Body of pancreas (tissue), 4 donors: ENCODE results near the gene SPOCK1. TPM values are rescaled to one million over a fixed set of nuclear protein-coding genes. Genes with fewer than 3 reads are reported as not detected.
"Not testable (repeated sequence)": the region's sequence is repeated elsewhere in the genome, so short reads cannot be mapped to it uniquely, and the experiment has no call there.

Experiments
- ATAC-seq: fragments of 150-250 bp; one replicate; pipeline ENCODE4 v1.9.1; 2016
- DNase-seq, 4 donors: peaks; one replicate each; pipeline ENCODE4 v3.0.0-alpha.2; 2019
- H3K27ac ChIP-seq, 4 donors: fragments of 200-600 bp; sonication (generic); 1 replicate in 3 of 4; 2 replicates in 1 of 4; pipeline versions ENCODE4 v1.5.1 to v1.6.1; 2016 to 2019; ENCODE audit warnings: mild to moderate bottlenecking in 1 of 4, mixed read lengths in 1 of 4, moderate library complexity in 1 of 4
- H3K27me3 ChIP-seq, 2 donors: fragments of 200-600 bp; sonication (generic); one replicate each; pipeline ENCODE4 v1.6.0; 2016; ENCODE audit warnings: mild to moderate bottlenecking in 1 of 2
- H3K36me3 ChIP-seq, 2 donors: fragments of 200-600 bp; sonication (generic); replicated peaks in 1 of 2; 2 replicates each; pipeline ENCODE4 v1.5.1; 2016; ENCODE audit warnings: low read depth in 2 of 2; ENCODE audit not compliant: insufficient read depth in 1 of 2
- H3K4me1 ChIP-seq: fragments of 200-600 bp; sonication (generic); one replicate; pipeline ENCODE4 v1.6.0; 2016
- H3K4me3 ChIP-seq, 2 donors: fragments of 200-600 bp; sonication (generic); 1 replicate in 1 of 2; 2 replicates in 1 of 2; pipeline ENCODE4 v1.5.1; 2016 to 2019
- H3K9me3 ChIP-seq, 3 donors: fragments of 200-600 bp; sonication (generic); 1 replicate in 2 of 3; 2 replicates in 1 of 3; pipeline ENCODE4 v1.5.1; 2016
- CTCF ChIP-seq, 7 experiments: fragments of 450-650 bp in 4 of 7; fragments of 200-600 bp in 3 of 7; sonication (generic) in 3 of 7; IDR thresholded peaks; one replicate each; pipeline ENCODE4 v1.5.1; 2016 to 2019; ENCODE audit warnings: antibody characterized with exemption in 7 of 7
- POLR2A ChIP-seq, 3 donors: fragments of 450-650 bp; IDR thresholded peaks; one replicate each; pipeline ENCODE4 v1.6.1; 2016; ENCODE audit warnings: antibody characterized with exemption in 3 of 3, mild to moderate bottlenecking in 2 of 3
- WGBS, 2 donors: methylation state at CpG; one replicate each; pipeline ENCODE4 v1.1.5; 2017; 5-methylcytosine and 5-hydroxymethylcytosine counted together
- intact Hi-C: fragments of 100-400 bp; cut with DNase I; formaldehyde crosslinking; loops from one replicate; pipeline ENCODE4 v1.15.1; 2023
- total RNA-seq, 2 donors: library from RNA; depleted of rRNA; stranded (reverse); fragments of >200 nt; gene quantifications; one replicate each; pipeline ENCODE4 v1.1.0, GENCODE V29; 2016

SPOCK1 gene
- total RNA-seq, 2 donors from 2014 or later: 22.4 to 30.6 TPM

GRCh38 chr5:137395011-137395755 lies 103.9 kb downstream of the SPOCK1 start:
- ATAC-seq (no peak), DNase-seq (no peak)
- intact Hi-C loops: no loop called here
- Histone ChIP-seq H3K36me3 (no peaks in the 10 kb centered on the region), H3K9me3 (no peaks in the 10 kb centered on the region), H3K4me1 (no peaks in the 10 kb centered on the region), H3K4me3 (no peak overlapping the region), H3K27me3 (no peaks in the 10 kb centered on the region), H3K27ac (no peak overlapping the region)
- WGBS, 2 donors: 79 to 80% methylated on average over 4 of the region's 4 CpGs
- no peak for TF ChIP-seq POLR2A (IDR thresholded peaks at IDR 0.05)
- TF ChIP-seq CTCF (IDR thresholded peaks at IDR 0.05): no peak

- DNase-seq: no peak
- intact Hi-C loops: no loop called here
- no peaks in the 10 kb centered on the region for H3K36me3 ChIP-seq
- WGBS, 2 donors: 67 to 73% methylated on average over 1 of the region's 1 CpG
- no peak overlapping the region for H3K27ac ChIP-seq
- ATAC-seq: no peak
- no peaks in the 10 kb centered on the region for H3K9me3 ChIP-seq
- TF ChIP-seq POLR2A (IDR thresholded peaks at IDR 0.05) (no peak), CTCF (IDR thresholded peaks at IDR 0.05) (no peak)
- H3K4me1 ChIP-seq: no peaks in the 10 kb centered on the region
- H3K27me3 ChIP-seq: no peaks in the 10 kb centered on the region
- no peak overlapping the region for H3K4me3 ChIP-seq
These were observed 104.7 kb downstream of the SPOCK1 start for GRCh38 chr5:137394380-137394779.

GRCh38 chr5:137393196-137393993 lies 105.7 kb downstream of the SPOCK1 start:
- Histone ChIP-seq H3K9me3 (no peaks in the 10 kb centered on the region), H3K27ac (no peak overlapping the region), H3K36me3 (no peaks in the 10 kb centered on the region), H3K4me1 (no peaks in the 10 kb centered on the region), H3K4me3 (no peak overlapping the region), H3K27me3 (no peaks in the 10 kb centered on the region)
- DNase-seq (no peak), ATAC-seq (no peak)
- 60 to 69% methylated on average over 1 of the region's 1 CpG for WGBS, 2 donors
- no peak for TF ChIP-seq CTCF (IDR thresholded peaks at IDR 0.05)
- no peak for TF ChIP-seq POLR2A (IDR thresholded peaks at IDR 0.05)
- intact Hi-C loops: no loop called here

- H3K27ac ChIP-seq: no peak overlapping the region
- no peaks in the 10 kb centered on the region for H3K9me3 ChIP-seq
- no peaks in the 10 kb centered on the region for H3K4me1 ChIP-seq
- H3K27me3 ChIP-seq: no peaks in the 10 kb centered on the region
- no peak overlapping the region for H3K4me3 ChIP-seq
- intact Hi-C loops: no loop called here
- ATAC-seq (no peak), DNase-seq (no peak)
- TF ChIP-seq CTCF (IDR thresholded peaks at IDR 0.05) (no peak), POLR2A (IDR thresholded peaks at IDR 0.05) (no peak)
- no peaks in the 10 kb centered on the region for H3K36me3 ChIP-seq
- 73 to 86% methylated on average over 4 of the region's 4 CpGs for WGBS, 2 donors
These were observed 106.9 kb downstream of the SPOCK1 start for GRCh38 chr5:137392261-137392660.

- H3K4me3 ChIP-seq, H3K36me3 ChIP-seq, ATAC-seq, intact Hi-C loops, H3K27ac ChIP-seq, H3K4me1 ChIP-seq, H3K27me3 ChIP-seq, H3K9me3 ChIP-seq, DNase-seq: not testable (repeated sequence)
- 79 to 94% methylated on average over 7 of the region's 7 CpGs for WGBS, 2 donors
These were observed 108.1 kb downstream of the SPOCK1 start for GRCh38 chr5:137391044-137391443.
